ENCODE measurements around the gene TMEM37.
A peak's percentile ranks its signal among the peaks of the same experiment; 100 is the strongest.
"Not testable (repeated sequence)": the region's sequence is repeated elsewhere in the genome, so short reads cannot be mapped to it uniquely, and the experiment has no call there.

Gene TMEM37, protein sequence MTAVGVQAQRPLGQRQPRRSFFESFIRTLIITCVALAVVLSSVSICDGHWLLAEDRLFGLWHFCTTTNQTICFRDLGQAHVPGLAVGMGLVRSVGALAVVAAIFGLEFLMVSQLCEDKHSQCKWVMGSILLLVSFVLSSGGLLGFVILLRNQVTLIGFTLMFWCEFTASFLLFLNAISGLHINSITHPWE

DNA sequence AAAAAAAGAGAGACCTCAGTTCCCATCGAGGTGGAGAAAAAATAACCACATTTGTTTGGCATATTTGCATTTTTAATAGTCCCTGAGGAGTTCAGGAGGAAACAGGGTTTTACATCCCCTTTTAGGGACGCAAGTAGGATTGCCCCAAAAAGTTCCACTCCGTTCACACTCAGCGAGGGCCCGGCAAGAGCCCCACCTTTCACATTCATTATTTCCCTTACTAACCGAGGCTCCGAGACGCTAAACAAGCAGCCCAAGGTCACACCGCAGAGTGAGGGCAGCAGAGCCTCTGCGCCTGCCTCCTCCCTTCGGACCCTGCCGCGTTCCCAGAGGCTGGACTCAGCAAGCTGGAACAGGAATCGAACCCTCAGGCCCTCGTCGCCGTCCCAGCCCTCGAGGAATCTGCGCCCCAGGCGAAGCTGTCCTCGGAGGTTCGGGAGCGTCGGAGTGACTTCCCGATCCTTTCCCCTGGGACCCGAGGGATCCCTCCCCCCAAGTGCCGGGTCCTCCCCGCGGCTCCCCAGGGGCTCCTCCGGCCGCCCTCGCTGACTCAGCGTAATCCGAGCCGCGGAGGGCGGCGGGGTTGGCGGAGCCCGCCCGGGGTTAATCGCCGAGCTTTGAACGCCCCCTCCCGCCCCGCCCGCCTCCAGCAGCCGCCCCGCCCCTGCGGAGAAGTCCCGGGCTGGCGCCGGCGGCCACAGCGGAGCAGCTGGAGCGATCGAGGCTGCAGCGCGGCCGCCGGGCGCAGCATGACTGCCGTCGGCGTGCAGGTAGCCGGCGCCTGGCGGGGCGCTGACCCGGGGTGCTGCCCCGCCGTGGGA, at the start of gene TMEM37:
TMEM37 (plus strand) TSS at position 700 of the 821 bp plus-strand sequence; CDS start at position 750, 50 bp downstream.
- peak; percentile 14 for DNase-seq (ENCODE audit: low spot score)

DNA sequence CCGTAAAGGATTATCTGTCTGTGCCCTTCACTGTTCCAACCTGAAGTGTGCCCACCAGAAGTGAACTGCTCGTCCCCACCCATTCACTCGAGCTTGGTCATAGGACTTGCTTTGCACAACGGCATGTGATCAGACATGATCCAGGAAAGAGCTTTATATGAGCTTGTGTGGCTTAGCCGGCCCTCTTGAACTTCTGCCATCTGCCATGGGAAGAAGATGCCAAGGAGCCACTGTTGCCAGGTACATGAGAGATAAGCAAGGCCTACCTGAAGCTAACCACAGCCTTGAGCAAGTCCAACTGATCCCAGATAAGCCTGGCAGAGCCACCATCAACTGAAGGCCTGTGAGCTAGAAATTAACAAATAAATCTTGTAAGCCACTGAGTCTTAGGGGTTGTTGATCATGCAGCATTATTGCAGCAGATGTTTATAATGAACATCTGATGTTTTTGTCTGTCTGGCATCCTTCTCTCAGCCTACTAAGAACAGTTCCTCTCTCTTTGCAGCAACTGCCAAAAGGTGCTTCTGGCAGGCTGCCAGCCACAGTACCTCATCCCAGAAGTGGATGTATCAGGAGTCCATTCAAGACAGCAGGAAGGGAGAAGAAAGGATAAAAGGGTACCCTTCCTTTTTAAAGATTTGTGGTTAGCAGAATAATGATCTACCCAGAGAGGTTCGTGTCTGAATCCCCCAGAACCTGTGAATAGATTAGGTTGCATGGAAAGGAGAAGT, 48.1 kb upstream of the TMEM37 start:
- no peak for DNase-seq (ENCODE audit: low spot score)

DNA sequence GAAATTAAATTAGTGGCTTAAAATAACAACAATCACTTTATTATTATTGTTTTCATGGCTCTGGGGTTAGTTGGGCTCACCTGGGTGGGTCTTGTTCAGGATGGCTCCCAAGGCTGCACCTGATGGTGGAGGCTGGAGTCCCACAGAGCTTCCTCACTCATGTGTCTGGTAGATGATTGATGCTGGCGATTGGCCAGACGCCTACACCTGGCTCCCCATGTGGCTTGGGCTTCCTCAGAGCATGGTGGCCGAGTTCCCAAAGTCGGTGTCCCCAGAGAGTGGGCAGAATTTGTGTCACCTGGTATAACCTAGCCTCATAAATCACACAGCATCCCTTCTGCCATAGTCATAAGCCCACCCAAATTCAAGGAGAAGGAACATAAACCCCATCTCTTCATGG, 46.7 kb upstream of the TMEM37 start:
- DNase-seq (ENCODE audit: low spot score): no peak

DNA sequence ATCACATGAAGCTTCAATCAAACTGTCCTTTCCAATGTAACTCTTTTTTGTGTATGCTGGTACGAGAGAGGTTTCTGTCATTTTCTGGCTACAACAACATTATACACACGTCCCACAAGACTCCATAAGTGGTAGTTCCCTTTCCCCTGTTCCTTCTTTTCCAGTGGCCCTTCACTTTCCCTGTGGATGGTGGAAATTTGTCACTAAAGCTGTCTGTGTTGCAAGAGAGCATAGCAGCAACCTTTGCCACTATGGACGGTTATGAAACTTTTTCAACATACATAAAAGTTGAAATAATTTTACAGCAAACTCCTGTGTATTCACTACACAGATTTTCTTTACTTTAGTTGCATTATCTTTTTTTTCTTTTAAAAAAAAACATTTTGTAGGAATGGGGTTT, 46.2 kb upstream of the TMEM37 start:
- DNase-seq (ENCODE audit: low spot score): no peak

DNA sequence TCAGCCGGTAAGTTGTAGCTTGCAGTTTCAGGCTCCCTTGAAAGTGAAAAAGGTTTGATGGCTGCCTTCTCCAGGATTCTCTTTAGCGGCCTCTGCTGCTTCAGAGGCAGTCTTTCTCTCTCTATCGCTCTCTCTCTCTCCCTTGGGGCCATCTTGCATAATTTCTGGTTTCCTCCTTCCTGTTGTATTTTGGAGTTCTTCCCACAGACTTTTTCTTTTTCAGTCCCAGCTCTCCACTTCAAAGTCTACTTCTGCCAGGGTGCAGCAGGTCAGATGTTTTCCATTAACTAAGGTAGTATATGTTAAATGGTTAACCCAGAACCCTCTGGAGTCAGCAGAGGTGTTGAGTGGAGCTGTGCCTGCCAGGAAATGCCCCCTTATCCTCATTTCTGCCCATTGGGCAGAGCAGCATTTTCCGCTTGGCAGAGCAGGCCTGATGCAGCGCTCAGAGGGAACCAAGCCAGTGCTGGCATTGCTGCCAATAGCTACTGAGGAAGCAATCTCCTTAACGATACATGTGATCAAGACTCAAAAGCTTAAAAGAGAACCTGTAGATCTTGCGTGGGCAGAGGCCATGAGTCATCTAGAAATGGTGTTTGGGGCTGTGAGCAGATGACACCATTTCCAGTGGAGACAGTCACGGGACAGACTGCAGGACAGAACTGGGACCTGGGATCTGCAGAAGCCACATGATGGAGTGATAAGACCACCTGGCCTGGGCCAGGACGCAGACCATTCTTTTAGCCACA, 44.1 kb upstream of the TMEM37 start:
- peak; percentile 53 for DNase-seq (ENCODE audit: low spot score)

DNA sequence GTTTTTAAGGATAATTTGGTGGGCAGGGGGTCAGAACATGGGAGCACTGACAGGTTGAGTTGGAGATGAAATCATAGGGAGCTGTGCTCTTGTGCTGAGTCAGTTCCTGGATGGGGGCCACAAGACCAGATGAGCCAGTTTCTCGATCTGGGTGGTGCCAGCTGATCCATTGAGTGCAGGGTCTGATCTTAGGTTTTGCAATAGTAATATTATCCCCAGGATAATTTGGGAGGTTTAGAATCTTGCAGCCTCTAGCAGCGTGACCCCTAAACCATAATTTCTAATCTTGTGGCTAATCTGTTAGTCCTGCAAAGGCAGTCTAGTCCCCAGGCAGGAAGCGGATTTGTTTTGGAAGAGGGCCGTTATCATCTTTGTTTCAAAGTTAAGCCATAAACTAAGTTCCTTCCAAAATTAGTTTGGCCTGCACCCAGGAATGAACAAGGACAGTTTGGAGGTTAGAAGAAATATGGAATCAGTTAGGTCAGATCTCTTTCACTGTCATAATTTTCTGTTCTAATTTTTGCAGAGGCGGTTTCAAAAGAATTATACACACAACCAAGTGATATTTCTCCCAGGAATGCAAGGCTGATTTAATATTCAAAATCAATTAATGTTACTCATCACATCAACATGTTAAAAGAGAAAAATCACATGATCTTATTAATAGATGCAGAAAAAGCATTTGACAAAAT, 41.9 kb upstream of the TMEM37 start:
- no peak for DNase-seq (ENCODE audit: low spot score)

DNA sequence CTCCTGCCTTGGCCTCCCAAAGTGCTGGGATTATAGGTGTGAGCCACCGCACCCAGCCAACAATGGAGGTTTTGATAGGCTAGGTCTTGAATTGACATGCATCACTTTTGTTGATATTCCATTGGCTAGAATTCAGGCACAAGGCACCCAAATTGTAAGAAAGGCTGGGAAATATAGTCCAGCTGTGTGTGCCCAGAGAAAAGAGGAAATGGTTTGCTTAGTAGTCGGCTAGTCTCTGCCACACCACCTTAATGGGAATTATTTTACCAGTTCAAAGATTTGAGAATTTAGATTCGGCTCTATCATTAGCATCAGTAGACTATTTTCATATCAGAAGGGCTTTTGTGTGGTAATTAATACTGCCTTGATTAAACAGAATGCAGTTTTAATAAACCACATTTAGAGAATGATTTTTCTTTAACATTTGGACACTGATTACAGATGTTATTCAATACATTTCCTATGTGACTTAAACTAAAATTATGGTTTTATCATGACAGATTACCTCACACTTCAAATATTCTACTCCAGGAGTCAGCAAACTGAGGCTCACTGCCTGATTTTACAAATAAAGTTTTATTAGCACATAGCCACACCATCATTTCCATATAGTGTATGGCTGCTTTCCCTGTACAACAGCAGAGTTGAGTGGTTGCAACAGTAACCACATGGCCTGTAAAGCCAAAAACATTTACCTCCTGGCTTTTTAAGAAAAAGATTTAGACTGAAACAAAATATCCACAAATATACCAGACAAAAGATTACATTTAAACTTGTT, 37.5 kb upstream of the TMEM37 start:
- no peak for DNase-seq (ENCODE audit: low spot score)

DNA sequence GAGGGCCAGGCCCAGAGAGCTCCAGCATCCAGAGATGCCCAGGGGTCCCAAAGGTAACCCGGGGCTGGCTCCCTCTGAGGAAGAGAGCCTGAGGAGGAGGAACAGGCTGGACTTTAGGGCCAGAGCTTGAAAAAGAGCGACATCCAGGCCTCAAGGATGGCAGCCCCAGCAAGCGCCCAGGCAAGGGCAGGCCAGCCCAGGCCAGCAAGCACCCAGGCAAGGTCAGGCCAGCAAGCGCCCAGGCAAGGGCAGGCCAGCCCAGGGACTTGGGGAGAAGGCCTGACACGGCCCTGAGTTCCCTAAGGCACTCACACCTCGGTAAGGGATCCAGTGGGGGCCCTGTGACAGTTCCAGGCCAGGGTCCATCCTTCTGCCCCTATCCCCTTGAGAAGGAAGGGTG, 34.5 kb upstream of the TMEM37 start:
- DNase-seq (ENCODE audit: low spot score): no peak

DNA sequence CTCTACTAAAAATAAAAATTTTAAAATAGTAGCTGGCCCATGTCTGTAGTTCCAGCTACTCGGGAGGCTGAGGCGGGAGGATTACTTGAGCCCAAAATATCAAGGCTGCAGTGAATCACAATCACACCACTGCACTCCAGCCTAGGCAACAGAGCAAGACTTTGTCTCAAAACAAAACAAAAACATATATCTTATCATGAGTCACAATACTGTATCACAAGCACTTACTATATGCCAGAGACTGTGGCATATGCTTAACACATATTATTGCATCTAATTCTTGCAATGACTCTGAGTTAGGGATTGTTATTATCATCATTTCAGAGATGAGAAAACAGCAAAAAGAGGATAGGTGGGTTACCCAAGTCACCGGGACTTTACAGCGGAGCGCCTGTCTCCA, 29.5 kb upstream of the TMEM37 start:
- no peak for DNase-seq (ENCODE audit: low spot score)

DNA sequence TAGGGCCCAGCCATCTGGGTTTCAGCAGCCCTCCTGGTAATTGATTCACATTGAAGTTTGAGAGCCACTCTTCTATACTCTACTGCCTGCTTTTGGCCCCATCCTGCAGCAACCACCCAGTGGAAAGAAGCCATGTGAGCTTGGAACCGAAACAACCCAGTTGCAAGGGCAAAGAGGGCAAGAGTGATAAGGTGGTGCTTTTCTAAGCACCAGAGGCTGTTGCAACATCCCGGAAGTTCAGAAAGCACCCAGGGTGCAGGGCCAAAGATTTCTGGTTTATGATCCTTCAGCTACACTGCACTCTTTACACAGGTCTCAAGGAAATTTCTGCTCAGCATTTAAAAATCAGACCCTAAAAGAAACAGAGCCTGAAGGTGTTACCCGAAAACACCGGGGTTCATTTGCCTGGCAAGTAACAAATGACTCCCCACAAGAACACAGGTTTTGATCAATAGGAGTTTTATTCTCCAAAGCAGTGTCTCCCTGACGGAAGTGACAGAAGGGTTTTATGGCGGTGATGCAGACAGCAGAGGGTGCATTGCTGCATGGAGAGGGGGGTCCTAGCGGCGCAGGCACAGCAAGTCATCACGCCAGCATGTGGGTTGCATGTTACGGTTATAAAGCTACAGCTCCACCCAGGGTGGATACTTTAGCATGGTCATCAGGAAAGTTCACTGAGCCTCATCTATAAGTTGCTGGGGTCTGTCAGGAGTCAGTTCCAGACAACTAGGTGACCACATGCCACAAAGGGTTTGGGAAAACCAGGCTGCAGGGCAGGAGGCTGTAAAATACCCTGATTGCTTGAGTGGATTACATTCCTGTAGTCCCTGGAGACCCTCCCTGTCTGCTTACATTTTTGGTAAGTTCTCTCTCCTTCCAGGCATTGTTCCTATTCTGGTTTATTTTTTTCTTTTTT, 28.8 kb upstream of the TMEM37 start:
- no peak for DNase-seq (ENCODE audit: low spot score)

DNA sequence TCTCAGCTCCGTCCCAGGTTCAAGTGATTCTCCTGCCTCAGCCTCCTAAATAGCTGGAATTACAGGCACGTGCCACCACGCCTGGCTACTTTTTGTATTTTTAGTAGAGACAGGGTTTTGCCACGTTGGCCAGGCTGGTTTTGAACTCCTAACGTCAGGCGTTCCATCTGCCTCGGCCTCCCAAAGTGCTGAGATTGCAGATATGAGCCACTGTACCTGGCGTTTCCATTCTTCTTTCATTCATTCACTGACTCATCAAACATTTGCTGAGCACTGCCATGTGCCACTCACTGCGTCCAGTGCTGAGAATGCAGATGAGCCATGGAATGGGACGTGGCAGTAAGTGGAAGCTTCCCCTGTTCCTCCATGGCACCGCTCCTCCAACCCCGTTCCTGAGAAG, 28.0 kb upstream of the TMEM37 start:
- DNase-seq (ENCODE audit: low spot score): not testable (repeated sequence)

DNA sequence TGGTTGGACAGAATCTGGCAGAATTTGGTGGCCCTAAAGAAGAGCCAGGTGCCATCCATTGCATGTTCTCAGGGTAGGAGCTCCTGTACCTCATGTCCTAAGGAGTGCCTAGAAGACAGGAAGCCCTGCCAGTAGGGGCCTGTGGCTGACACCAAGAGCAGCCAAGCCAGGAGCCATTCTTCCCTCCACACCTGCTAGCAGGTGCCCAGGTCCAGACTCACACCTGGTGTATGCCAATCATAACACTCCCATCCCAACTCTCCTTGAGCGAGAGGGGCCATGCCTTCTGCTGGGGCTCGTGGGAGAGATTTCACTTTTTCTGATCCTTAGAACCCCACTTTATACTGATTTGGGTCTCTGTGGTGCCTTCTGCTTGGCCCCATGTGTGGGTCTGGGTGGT, 26.5 kb upstream of the TMEM37 start:
- no peak for DNase-seq (ENCODE audit: low spot score)

DNA sequence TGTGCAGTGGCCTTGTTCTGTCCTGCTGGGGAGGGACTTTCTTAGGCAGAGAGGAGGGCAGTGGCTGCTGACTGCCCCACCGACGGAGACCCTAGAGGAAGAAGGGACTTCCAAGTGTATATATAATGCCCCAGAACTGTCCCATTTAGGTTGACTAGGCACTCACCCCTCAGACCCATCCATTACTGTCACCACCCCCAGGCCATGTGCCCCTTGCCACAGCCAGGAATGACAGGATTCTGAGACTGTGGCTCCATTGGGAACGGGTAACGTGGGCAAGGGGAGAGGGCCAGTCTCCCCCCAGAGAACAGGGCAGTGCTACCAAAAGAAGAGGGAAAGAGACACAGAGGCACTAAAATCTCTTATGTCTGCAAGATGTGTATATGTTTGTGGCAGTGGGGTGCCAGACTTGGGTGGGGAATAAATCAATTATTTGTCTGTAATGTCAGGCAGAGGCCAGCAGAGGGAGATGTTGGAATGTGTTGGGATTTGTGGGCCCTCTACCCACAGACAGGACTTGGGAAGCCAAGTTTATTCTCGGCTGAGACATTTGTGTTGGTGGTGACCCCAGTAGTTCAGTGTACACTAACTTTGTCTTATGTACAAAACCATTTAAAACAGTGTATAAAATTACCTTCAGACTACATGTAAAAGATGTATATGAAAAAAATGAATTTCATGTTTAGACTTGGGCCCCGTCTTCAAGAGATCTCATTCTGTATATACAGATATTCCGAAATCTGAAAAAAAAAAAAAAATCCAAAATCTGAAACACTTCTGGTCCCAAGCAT, 24.0 kb upstream of the TMEM37 start:
- peak; percentile 43 for DNase-seq (ENCODE audit: low spot score)

DNA sequence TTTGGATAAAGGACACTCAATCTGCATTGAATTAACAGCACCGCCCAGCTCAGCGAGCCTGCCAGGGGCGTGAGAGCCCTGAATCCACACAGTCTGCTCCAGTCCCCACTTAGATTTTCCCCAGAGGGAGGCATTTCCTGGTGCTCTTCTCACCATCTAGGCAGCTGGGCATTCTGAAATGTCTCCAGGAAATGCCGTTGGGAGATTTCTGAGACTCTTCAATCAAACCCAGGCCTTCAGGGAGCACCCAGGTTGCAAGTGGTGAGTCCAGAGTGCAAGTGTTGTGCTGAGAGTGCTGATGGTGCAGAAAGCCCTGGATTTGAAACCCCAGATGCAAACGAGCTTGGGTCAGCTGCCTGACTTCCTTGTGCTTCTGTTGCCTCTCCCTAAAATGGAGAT, 23.4 kb upstream of the TMEM37 start:
- DNase-seq (ENCODE audit: low spot score): no peak

DNA sequence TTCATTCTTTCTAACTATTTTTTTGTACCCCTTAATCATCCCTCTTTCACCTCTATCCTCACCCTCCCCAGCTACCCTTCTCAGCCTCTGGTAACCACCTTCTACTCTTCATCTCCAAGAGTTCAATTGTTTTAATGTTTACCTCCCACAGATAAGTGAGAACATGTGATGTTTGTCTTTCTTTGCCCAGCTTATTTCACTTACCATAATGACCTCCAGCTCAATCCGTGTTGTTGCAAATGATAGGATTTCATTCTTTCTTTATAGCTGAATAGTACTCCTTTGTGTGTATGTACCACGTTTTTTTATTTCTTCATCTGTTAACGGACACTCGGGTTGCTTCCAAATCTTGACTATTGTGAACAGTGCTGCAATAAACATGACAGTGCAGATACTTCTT, 22.1 kb upstream of the TMEM37 start:
- DNase-seq (ENCODE audit: low spot score): no peak

DNA sequence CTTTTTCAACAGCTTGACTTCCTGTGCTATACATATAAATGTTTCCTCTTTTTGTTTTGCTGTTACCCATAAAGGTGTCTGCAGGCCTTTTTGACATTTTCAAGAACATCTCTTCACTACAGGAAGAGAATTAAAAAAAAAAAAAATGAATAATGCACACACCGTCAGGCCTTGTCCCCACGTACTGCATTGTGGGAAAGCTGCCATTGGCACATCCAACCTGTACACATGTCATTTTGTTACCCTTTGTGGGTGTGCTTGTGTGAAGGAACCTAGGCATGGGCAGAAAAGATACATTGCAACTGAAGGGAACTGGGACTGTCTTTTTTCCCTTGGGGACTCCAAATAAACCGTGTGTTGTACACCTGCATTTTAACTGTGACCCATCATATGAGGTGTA, 16.8 kb upstream of the TMEM37 start:
- DNase-seq (ENCODE audit: low spot score): no peak

DNA sequence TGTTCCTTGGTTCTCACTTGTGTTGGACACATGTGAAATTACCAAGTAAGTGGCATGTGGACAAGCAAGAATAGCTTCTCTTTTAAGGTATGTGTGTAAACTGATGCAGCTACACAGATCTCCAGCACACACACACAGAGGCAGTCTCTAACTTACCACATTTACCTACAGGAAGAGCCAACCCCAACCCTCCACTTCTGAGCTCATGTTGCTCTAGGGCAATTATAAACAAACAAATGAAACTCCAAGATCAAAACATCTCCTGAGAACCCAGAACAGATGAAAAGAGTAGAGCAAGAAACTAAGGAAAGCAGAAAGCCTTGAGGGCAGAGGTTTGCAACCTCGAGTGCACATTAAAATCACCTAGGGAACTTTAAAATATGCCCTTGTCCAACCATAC, 16.0 kb upstream of the TMEM37 start:
- no peak for DNase-seq (ENCODE audit: low spot score)

DNA sequence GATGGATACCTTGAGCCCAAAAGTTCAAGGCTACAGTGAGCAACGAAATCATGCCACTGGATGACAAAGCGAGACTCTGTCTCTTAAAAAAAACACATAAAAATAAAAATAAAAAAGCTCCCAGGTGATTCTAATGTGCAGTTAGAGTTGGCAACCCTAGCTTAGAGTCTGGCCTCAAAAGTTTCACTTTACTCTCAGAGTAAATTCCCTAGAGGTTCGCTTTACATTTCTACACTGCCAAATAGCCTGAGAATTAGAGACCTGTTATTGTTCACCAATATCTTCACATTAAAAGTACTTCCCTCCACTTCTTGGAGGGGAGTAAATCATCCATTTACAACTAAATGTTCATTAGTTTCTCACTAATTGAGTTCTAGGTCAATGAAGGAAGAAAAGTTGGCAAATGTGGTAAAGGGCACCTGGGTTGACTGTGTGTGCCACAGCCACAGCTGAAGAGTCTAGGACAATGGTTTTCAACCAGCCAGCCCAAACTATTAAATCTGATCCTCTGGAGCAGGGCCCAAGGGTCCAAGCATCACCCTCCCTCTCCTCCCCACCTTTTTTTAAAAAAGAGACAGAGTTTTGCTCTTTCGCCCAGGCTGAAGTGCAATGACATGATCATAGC, 15.2 kb upstream of the TMEM37 start:
- DNase-seq (ENCODE audit: low spot score): no peak

DNA sequence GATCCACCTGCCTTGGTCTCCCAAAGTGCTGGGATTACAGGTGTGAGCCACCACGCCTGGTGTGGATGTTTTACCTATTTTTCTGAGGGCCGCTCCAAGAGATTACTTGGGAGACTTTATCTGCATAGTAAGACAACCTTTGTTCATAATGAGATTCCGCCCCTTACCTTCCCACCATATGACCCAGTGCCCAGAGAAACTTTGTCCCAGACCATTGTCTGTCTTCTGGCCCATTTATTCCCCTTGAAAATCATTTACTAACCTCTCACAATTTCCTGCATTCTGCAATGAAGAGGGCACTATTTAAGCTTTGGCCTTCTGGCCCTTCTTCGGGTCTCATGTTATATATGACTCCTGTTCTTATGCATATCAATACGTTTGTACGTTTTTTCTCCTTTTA, 13.7 kb upstream of the TMEM37 start:
- DNase-seq (ENCODE audit: low spot score): no peak
